ENCODE data around the gene FIG4. TPM values are rescaled to one million over a fixed set of nuclear protein-coding genes. Genes with fewer than 3 reads are reported as not detected.
A peak's percentile ranks its signal among the peaks of the same experiment; 100 is the strongest.
"Not testable (repeated sequence)": the region's sequence is repeated elsewhere in the genome, so short reads cannot be mapped to it uniquely, and the experiment has no call there.

Gene FIG4
- total and polyA plus RNA-seq, 5 donors from 2014 or later = 9.0 to 20.0 (median 14.9) TPM

GRCh38 chr6:109671733-109672132 is 19.4 kb upstream of the FIG4 start:
- no peak overlapping the region for H3K4me3 Mint-ChIP-seq
- Histone ChIP-seq H3K9me3 (ENCODE audit: control insufficient read depth in 2 of 2, low read length in 2 of 2) (no peaks in the 10 kb centered on the region), H3K36me3 (ENCODE audit: control insufficient read depth, insufficient read depth, low read length) (peaks cover 2% of the 10 kb centered on the region), H3K27me3 (ENCODE audit: control insufficient read depth, insufficient read depth, low read length) (no peaks in the 10 kb centered on the region), H3K27ac (ENCODE audit: insufficient read depth, low read length, poor library complexity, severe bottlenecking) (no peak overlapping the region), H3K4me3 (ENCODE audit: low read depth, low read length) (no peak overlapping the region), H3K4me1 (ENCODE audit: control insufficient read depth, insufficient read depth, low read length, poor library complexity, severe bottlenecking) (no peaks in the 10 kb centered on the region)
- ATAC-seq (ENCODE audit: low read depth in 2 of 2) = no peak
- H3K27ac Mint-ChIP-seq = no peak overlapping the region
- H3K4me1 Mint-ChIP-seq = peaks cover 0 to 2% (median 0%) of the 10 kb centered on the region in 4 donors
- no peaks in the 10 kb centered on the region for H3K27me3 Mint-ChIP-seq
- H3K36me3 Mint-ChIP-seq = peaks cover 26% of the 10 kb centered on the region
- peaks cover 0 to 2% (median 0%) of the 10 kb centered on the region in 7 donors for H3K9me3 Mint-ChIP-seq
- DNase-seq = no peak

- H3K27ac ChIP-seq (ENCODE audit: insufficient read depth, low read length, poor library complexity, severe bottlenecking) = no peak overlapping the region
- H3K27me3 Mint-ChIP-seq = no peaks in the 10 kb centered on the region
- no peak for ATAC-seq (ENCODE audit: low read depth in 2 of 2)
These were observed 18.9 kb upstream of the FIG4 start for GRCh38 chr6:109672175-109672574.

DNA sequence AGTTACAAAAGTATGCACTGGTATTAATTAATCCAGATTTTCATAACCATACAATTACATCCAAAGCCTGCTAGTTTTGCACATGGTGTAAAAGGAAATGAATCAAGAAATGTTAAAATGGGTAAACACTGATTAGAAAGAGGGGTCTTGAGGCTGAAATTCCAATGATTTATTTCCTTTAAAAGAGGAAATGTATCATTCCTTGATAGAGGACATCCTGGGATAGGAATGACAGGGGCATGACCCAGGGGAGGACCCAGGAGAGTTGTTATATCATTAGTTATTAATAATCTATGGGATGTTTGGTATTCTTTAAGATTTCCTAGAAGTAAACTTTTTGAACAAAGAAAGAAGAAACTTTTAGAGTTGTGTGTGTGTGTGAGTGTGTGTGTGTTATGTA is 18.3 kb upstream of the FIG4 start:
- ATAC-seq (ENCODE audit: low read depth in 2 of 2) (no peak), DNase-seq (no peak)
- Mint-ChIP-seq H3K9me3 (peaks cover 0 to 4% (median 0%) of the 10 kb centered on the region in 7 donors), H3K4me1 (peaks cover 0 to 2% (median 0%) of the 10 kb centered on the region in 4 donors), H3K27me3 (no peaks in the 10 kb centered on the region), H3K36me3 (peaks cover 29% of the 10 kb centered on the region), H3K27ac (no peak overlapping the region), H3K4me3 (no peak overlapping the region)
- Histone ChIP-seq H3K9me3 (ENCODE audit: control insufficient read depth in 2 of 2, low read length in 2 of 2) (no peaks in the 10 kb centered on the region), H3K27me3 (ENCODE audit: control insufficient read depth, insufficient read depth, low read length) (no peaks in the 10 kb centered on the region), H3K36me3 (ENCODE audit: control insufficient read depth, insufficient read depth, low read length) (peaks cover 2% of the 10 kb centered on the region), H3K27ac (ENCODE audit: insufficient read depth, low read length, poor library complexity, severe bottlenecking) (no peak overlapping the region), H3K4me3 (ENCODE audit: low read depth, low read length) (no peak overlapping the region), H3K4me1 (ENCODE audit: control insufficient read depth, insufficient read depth, low read length, poor library complexity, severe bottlenecking) (no peaks in the 10 kb centered on the region)

More at GRCh38 chr6:109672175-109672574, 18.9 kb upstream of the FIG4 start:
- Mint-ChIP-seq H3K4me1 (peaks cover 0 to 2% (median 0%) of the 10 kb centered on the region in 4 donors), H3K4me3 (no peak overlapping the region), H3K36me3 (peaks cover 29% of the 10 kb centered on the region), H3K27ac (no peak overlapping the region), H3K9me3 (peaks cover 0 to 4% (median 0%) of the 10 kb centered on the region in 7 donors)
- H3K27me3 ChIP-seq (ENCODE audit: control insufficient read depth, insufficient read depth, low read length) = no peaks in the 10 kb centered on the region
- no peak for DNase-seq
- H3K4me1 ChIP-seq (ENCODE audit: control insufficient read depth, insufficient read depth, low read length, poor library complexity, severe bottlenecking) = no peaks in the 10 kb centered on the region
- H3K9me3 ChIP-seq (ENCODE audit: control insufficient read depth in 2 of 2, low read length in 2 of 2) = no peaks in the 10 kb centered on the region
- no peak overlapping the region for H3K4me3 ChIP-seq (ENCODE audit: low read depth, low read length)
- H3K36me3 ChIP-seq (ENCODE audit: control insufficient read depth, insufficient read depth, low read length) = peaks cover 2% of the 10 kb centered on the region

DNA sequence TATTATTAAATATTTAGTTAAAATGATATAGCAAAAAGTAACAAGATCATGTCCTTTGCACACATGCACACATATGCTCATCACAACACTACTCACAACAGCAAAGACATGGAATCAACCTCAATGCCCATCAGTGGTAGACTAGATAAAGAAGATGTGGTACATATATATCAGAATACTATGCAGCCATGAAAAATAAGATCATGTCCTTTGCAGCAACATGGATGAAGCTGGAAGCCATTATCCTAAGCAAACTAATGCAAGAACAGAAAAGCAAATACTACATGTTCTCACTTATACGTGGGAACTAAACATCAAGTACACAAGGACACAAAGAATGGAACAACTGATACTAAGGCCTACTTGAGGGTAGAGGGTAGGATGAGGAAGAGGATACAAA is 14.4 kb upstream of the FIG4 start:
- H3K27me3 Mint-ChIP-seq = no peaks in the 10 kb centered on the region
- H3K4me3 ChIP-seq (ENCODE audit: low read depth, low read length) = no peak overlapping the region

DNA sequence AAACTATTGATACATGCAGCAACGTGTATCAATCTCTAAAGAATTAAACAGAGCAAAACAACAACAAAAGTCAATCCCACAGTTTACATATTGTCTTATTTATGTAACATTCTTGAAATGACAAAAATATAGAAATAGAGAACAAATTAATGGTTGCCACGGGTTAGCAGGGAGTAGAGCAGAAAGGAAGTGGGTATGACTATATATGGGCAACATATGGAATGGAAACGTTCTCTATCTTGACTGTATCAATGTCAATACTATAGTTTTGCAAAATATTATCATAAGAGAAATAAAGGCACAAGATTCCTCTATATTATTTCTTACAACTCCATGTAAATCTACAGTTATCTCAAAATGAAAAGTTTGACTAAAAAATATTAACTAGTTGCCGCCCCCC is 12.9 kb upstream of the FIG4 start:
- DNase-seq (no peak), ATAC-seq (ENCODE audit: low read depth in 2 of 2) (no peak)
- H3K4me1 Mint-ChIP-seq = peaks cover 0 to 14% (median 10%) of the 10 kb centered on the region in 4 donors
- Histone ChIP-seq H3K9me3 (ENCODE audit: control insufficient read depth in 2 of 2, low read length in 2 of 2) (no peaks in the 10 kb centered on the region), H3K27me3 (ENCODE audit: control insufficient read depth, insufficient read depth, low read length) (no peaks in the 10 kb centered on the region), H3K27ac (ENCODE audit: insufficient read depth, low read length, poor library complexity, severe bottlenecking) (no peak overlapping the region), H3K4me3 (ENCODE audit: low read depth, low read length) (no peak overlapping the region), H3K36me3 (ENCODE audit: control insufficient read depth, insufficient read depth, low read length) (no peaks in the 10 kb centered on the region), H3K4me1 (ENCODE audit: control insufficient read depth, insufficient read depth, low read length, poor library complexity, severe bottlenecking) (no peaks in the 10 kb centered on the region)
- H3K9me3 Mint-ChIP-seq = peaks cover 0 to 5% (median 0%) of the 10 kb centered on the region in 7 donors
- no peak overlapping the region for H3K27ac Mint-ChIP-seq
- no peaks in the 10 kb centered on the region for H3K27me3 Mint-ChIP-seq
- H3K36me3 Mint-ChIP-seq = peaks cover 15% of the 10 kb centered on the region
- no peak overlapping the region for H3K4me3 Mint-ChIP-seq

More for the DNA sequence above, 14.4 kb upstream of the FIG4 start:
- no peaks in the 10 kb centered on the region for H3K27me3 ChIP-seq (ENCODE audit: control insufficient read depth, insufficient read depth, low read length)
- ATAC-seq (ENCODE audit: low read depth in 2 of 2) (no peak), DNase-seq (no peak)
- peaks cover 0 to 14% (median 8%) of the 10 kb centered on the region in 4 donors for H3K4me1 Mint-ChIP-seq
- no peaks in the 10 kb centered on the region for H3K4me1 ChIP-seq (ENCODE audit: control insufficient read depth, insufficient read depth, low read length, poor library complexity, severe bottlenecking)
- no peak overlapping the region for H3K27ac Mint-ChIP-seq
- H3K36me3 ChIP-seq (ENCODE audit: control insufficient read depth, insufficient read depth, low read length) = no peaks in the 10 kb centered on the region
- peaks cover 19% of the 10 kb centered on the region for H3K36me3 Mint-ChIP-seq
- peaks cover 0 to 3% (median 0%) of the 10 kb centered on the region in 7 donors for H3K9me3 Mint-ChIP-seq
- no peak overlapping the region for H3K4me3 Mint-ChIP-seq
- no peak overlapping the region for H3K27ac ChIP-seq (ENCODE audit: insufficient read depth, low read length, poor library complexity, severe bottlenecking)
- no peaks in the 10 kb centered on the region for H3K9me3 ChIP-seq (ENCODE audit: control insufficient read depth in 2 of 2, low read length in 2 of 2)

GRCh38 chr6:109678661-109679505 is 12.2 kb upstream of the FIG4 start:
- ATAC-seq (ENCODE audit: low read depth in 2 of 2) = not testable (repeated sequence)

GRCh38 chr6:109686566-109687265 is 4.4 kb upstream of the FIG4 start:
- H3K27me3 Mint-ChIP-seq = no peaks in the 10 kb centered on the region
- peaks cover 0 to 28% (median 12%) of the 10 kb centered on the region in 4 donors for H3K4me1 Mint-ChIP-seq
- no peak overlapping the region for H3K4me3 ChIP-seq (ENCODE audit: low read depth, low read length)
- no peak for ATAC-seq (ENCODE audit: low read depth in 2 of 2)
- DNase-seq = no peak
- H3K9me3 Mint-ChIP-seq = peaks cover 0 to 3% (median 0%) of the 10 kb centered on the region in 7 donors
- H3K27ac ChIP-seq (ENCODE audit: insufficient read depth, low read length, poor library complexity, severe bottlenecking) = no peak overlapping the region
- H3K27me3 ChIP-seq (ENCODE audit: control insufficient read depth, insufficient read depth, low read length) = no peaks in the 10 kb centered on the region
- H3K27ac Mint-ChIP-seq = peak overlapping the region in 1 of 3 donors; percentile 18
- no peaks in the 10 kb centered on the region for H3K36me3 ChIP-seq (ENCODE audit: control insufficient read depth, insufficient read depth, low read length)
- peaks cover 14% of the 10 kb centered on the region for H3K36me3 Mint-ChIP-seq
- peak overlapping the region in 1 of 4 donors; percentile 1 for H3K4me3 Mint-ChIP-seq
- peaks cover 13% of the 10 kb centered on the region for H3K4me1 ChIP-seq (ENCODE audit: control insufficient read depth, insufficient read depth, low read length, poor library complexity, severe bottlenecking)
- no peaks in the 10 kb centered on the region for H3K9me3 ChIP-seq (ENCODE audit: control insufficient read depth in 2 of 2, low read length in 2 of 2)

More at GRCh38 chr6:109678661-109679505, 12.2 kb upstream of the FIG4 start:
- H3K27me3 ChIP-seq (ENCODE audit: control insufficient read depth, insufficient read depth, low read length); H3K4me3 ChIP-seq (ENCODE audit: low read depth, low read length); H3K4me3 Mint-ChIP-seq; H3K27ac ChIP-seq (ENCODE audit: insufficient read depth, low read length, poor library complexity, severe bottlenecking); H3K9me3 ChIP-seq (ENCODE audit: control insufficient read depth in 2 of 2, low read length in 2 of 2); H3K9me3 Mint-ChIP-seq; DNase-seq; H3K27me3 Mint-ChIP-seq; H3K4me1 ChIP-seq (ENCODE audit: control insufficient read depth, insufficient read depth, low read length, poor library complexity, severe bottlenecking); H3K36me3 ChIP-seq (ENCODE audit: control insufficient read depth, insufficient read depth, low read length): not testable (repeated sequence)
- H3K36me3 Mint-ChIP-seq = peaks cover 18% of the 10 kb centered on the region
- H3K27ac Mint-ChIP-seq = peak overlapping the region in 1 of 3 donors; percentile 55
- H3K4me1 Mint-ChIP-seq = peaks cover 0 to 19% (median 11%) of the 10 kb centered on the region in 4 donors

Measured in CD4-positive, CD25-positive, alpha-beta regulatory T cell (primary cell).